ENCODE results near the gene ATF1.

DNA sequence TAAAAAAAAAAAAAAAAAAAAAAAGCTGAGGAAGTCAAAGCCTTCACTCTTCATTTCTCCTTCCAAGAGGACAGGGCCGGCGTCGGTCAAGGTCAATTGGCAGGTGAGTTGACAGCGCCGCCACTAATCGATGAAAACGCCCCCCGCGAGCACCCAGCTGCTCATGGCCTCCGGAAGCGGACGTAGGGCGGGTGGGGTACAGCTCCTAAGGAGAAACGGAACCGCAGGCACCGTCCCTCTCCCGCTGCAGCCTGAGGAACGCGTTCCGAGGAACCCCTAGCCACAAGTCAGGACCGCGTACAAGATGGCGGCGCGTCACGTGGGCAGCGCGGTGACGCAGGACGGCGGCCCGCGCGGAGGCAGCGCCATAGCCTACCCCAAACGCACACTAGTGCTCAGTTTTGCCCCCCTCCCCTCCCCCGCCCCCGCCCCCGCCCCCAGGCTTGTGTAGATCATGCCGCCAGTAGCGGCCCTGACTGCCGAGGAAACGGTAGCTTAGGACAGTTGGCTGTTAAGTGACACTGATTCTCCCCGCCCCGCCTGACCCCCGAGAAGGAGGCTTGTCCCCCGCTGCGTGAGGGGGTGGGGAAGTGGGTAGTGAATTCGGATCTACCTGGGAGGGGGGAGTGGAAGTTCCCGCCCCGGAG lies at the start of gene ATF1:
- TF ChIP-seq, protein P1, sequence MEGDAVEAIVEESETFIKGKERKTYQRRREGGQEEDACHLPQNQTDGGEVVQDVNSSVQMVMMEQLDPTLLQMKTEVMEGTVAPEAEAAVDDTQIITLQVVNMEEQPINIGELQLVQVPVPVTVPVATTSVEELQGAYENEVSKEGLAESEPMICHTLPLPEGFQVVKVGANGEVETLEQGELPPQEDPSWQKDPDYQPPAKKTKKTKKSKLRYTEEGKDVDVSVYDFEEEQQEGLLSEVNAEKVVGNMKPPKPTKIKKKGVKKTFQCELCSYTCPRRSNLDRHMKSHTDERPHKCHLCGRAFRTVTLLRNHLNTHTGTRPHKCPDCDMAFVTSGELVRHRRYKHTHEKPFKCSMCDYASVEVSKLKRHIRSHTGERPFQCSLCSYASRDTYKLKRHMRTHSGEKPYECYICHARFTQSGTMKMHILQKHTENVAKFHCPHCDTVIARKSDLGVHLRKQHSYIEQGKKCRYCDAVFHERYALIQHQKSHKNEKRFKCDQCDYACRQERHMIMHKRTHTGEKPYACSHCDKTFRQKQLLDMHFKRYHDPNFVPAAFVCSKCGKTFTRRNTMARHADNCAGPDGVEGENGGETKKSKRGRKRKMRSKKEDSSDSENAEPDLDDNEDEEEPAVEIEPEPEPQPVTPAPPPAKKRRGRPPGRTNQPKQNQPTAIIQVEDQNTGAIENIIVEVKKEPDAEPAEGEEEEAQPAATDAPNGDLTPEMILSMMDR (IDR thresholded peaks at IDR 0.05): no peak
- TF ChIP-seq POLR2A (IDR thresholded peaks at IDR 0.05) (peak in 1 of 2 donors; percentile 60), POLR2AphosphoS5 (IDR thresholded peaks at IDR 0.05; ENCODE audit: insufficient read depth in 1 of 2, low read depth in 1 of 2) (peak; percentile 50 to 88)
